Osteoblast (primary cell): ENCODE measurements around the gene RPS6KA2. TPM values are rescaled to one million over a fixed set of nuclear protein-coding genes. Genes with fewer than 3 reads are reported as not detected.
"Not testable (repeated sequence)": the region's sequence is repeated elsewhere in the genome, so short reads cannot be mapped to it uniquely, and the experiment has no call there.

Experiments
- DNase-seq: peaks from one replicate; pipeline ENCODE4 v3.0.0; 2011; ENCODE audit warnings: low spot score, mixed read lengths; ENCODE audit not compliant: insufficient read length; ENCODE audit errors: missing footprints
- H2AFZ ChIP-seq: 2 replicates; pipeline ENCODE4 v1.6.0; 2011; ENCODE audit warnings: mild to moderate bottlenecking, low read length
- H3K27ac ChIP-seq: 2 replicates; pipeline ENCODE4 v1.5.1; 2011; ENCODE audit warnings: mild to moderate bottlenecking, low read depth, low read length, moderate library complexity
- H3K27me3 ChIP-seq: 2 replicates; pipeline ENCODE4 v1.6.0; 2012; ENCODE audit warnings: mild to moderate bottlenecking, control low read depth, inconsistent platforms, low read length, moderate library complexity; ENCODE audit not compliant: insufficient read depth
- H3K36me3 ChIP-seq: 2 replicates; pipeline ENCODE4 v1.5.1; 2011; ENCODE audit warnings: mild to moderate bottlenecking, low read length, control low read depth, moderate library complexity; ENCODE audit not compliant: insufficient read depth
- H3K4me1 ChIP-seq: 2 replicates; pipeline ENCODE4 v1.5.1; 2011; ENCODE audit warnings: mild to moderate bottlenecking, low read length, control low read depth, moderate library complexity; ENCODE audit not compliant: insufficient read depth
- H3K4me2 ChIP-seq: 2 replicates; pipeline ENCODE4 v1.6.0; 2011; ENCODE audit warnings: mild to moderate bottlenecking, low read length; ENCODE audit not compliant: insufficient read depth
- H3K4me3 ChIP-seq: fragments of 200-600 bp; sonication (generic); 3 replicates; pipeline ENCODE4 v1.5.1; 2012; ENCODE audit warnings: mild to moderate bottlenecking, low read length, inconsistent platforms; ENCODE audit not compliant: insufficient read depth
- H3K79me2 ChIP-seq: 2 replicates; pipeline ENCODE4 v1.6.0; 2012; ENCODE audit warnings: mild to moderate bottlenecking, low read length, control low read depth, inconsistent platforms; ENCODE audit not compliant: insufficient read depth
- H3K9me3 ChIP-seq: 2 replicates; pipeline ENCODE4 v1.5.1; 2011; ENCODE audit warnings: low read depth, low read length, control low read depth
- H4K20me1 ChIP-seq: 2 replicates; pipeline ENCODE4 v1.6.0; 2012; ENCODE audit warnings: mild to moderate bottlenecking, low read length, control low read depth; ENCODE audit not compliant: insufficient read depth
- total RNA-seq: library from RNA; depleted of rRNA; stranded (reverse); fragments of >200 nt; gene quantifications from 2 replicates; pipeline ENCODE4 v1.2.3, GENCODE V29; 2012
- TF ChIP-seq, protein P1 (sequence below): IDR thresholded peaks from 2 replicates; pipeline ENCODE4 v1.5.1; 2011; ENCODE audit warnings: mild to moderate bottlenecking, low read depth, low read length, moderate library complexity; ENCODE audit errors: extremely low read depth

Gene RPS6KA2
- total RNA-seq, 1 donor: 113 TPM

- Histone ChIP-seq H3K27me3 (no peaks in the 10 kb centered on the region), H3K4me1 (no peaks in the 10 kb centered on the region), H3K27ac (no peak overlapping the region), H3K4me2 (no peak overlapping the region), H3K9me3 (no peaks in the 10 kb centered on the region), H3K4me3 (no peak overlapping the region), H4K20me1 (no peaks in the 10 kb centered on the region), H2AFZ (no peak overlapping the region), H3K79me2 (no peaks in the 10 kb centered on the region), H3K36me3 (peaks cover 49% of the 10 kb centered on the region)
- no peak for DNase-seq
- TF ChIP-seq, protein P1, sequence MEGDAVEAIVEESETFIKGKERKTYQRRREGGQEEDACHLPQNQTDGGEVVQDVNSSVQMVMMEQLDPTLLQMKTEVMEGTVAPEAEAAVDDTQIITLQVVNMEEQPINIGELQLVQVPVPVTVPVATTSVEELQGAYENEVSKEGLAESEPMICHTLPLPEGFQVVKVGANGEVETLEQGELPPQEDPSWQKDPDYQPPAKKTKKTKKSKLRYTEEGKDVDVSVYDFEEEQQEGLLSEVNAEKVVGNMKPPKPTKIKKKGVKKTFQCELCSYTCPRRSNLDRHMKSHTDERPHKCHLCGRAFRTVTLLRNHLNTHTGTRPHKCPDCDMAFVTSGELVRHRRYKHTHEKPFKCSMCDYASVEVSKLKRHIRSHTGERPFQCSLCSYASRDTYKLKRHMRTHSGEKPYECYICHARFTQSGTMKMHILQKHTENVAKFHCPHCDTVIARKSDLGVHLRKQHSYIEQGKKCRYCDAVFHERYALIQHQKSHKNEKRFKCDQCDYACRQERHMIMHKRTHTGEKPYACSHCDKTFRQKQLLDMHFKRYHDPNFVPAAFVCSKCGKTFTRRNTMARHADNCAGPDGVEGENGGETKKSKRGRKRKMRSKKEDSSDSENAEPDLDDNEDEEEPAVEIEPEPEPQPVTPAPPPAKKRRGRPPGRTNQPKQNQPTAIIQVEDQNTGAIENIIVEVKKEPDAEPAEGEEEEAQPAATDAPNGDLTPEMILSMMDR: no peak
Observed at GRCh38 chr6:166533205-166533824, 93.7 kb downstream of the RPS6KA2 start.

DNA sequence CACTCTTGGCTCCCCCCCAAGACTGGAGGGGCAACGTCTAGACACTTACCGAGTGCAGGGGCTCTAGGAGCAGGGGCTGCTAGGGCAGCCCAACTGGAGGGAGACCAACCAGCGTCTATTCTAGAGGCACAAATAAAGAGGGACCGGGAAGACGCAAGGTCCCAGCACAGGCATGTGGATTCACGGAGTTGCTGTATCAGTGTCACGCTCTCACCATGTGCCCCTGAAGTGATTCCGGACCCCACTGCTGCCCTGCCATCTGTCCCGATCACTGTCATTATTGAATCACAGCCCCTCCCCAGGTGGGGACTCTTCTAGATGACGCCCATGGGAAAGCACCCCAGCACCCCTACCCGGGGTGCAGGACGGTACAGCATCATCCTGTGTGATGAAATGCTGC, 94.7 kb downstream of the RPS6KA2 start:
- H3K4me2 ChIP-seq: no peak overlapping the region
- no peaks in the 10 kb centered on the region for H4K20me1 ChIP-seq
- H3K27me3 ChIP-seq: no peaks in the 10 kb centered on the region
- H3K4me1 ChIP-seq: no peaks in the 10 kb centered on the region
- H3K4me3 ChIP-seq: no peak overlapping the region
- peaks cover 43% of the 10 kb centered on the region for H3K36me3 ChIP-seq
- no peak overlapping the region for H2AFZ ChIP-seq
- H3K9me3 ChIP-seq: no peaks in the 10 kb centered on the region
- H3K27ac ChIP-seq: no peak overlapping the region
- DNase-seq: no peak
- TF ChIP-seq, protein P1: no peak
- H3K79me2 ChIP-seq: no peaks in the 10 kb centered on the region

- peak; percentile 22 for DNase-seq
- TF ChIP-seq, protein P1: no peak
- Histone ChIP-seq H3K36me3 (peaks cover 46% of the 10 kb centered on the region), H4K20me1 (no peaks in the 10 kb centered on the region), H3K27ac (no peak overlapping the region), H3K9me3 (no peaks in the 10 kb centered on the region), H3K4me3 (no peak overlapping the region), H3K4me2 (no peak overlapping the region), H2AFZ (no peak overlapping the region), H3K4me1 (no peaks in the 10 kb centered on the region), H3K79me2 (no peaks in the 10 kb centered on the region), H3K27me3 (no peaks in the 10 kb centered on the region)
Observed at GRCh38 chr6:166530211-166531095, 96.6 kb downstream of the RPS6KA2 start.

DNA sequence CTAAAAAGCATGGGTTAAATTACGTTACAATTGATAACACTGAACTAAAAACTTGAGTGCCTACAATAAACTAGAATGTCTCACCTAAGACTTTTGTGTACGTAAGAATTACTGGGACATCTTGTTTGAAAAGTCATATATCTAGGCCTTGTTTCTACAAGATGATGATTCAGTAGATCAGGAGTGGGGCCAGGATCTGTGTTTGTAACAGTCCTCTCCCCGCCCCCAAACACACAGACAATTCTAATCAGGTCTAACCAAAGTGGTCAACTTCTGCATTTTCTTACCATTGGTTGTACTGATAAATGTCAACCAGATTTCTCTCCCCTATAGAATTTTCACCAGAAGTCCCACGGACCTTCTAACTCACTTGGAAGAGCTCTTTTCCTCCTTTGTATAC, 97.5 kb downstream of the RPS6KA2 start:
- Histone ChIP-seq H3K4me1 (no peaks in the 10 kb centered on the region), H3K79me2 (no peaks in the 10 kb centered on the region), H3K9me3 (no peaks in the 10 kb centered on the region), H3K4me3 (no peak overlapping the region), H3K27ac (no peak overlapping the region), H3K4me2 (no peak overlapping the region), H3K27me3 (no peaks in the 10 kb centered on the region), H3K36me3 (peaks cover 39% of the 10 kb centered on the region), H4K20me1 (no peaks in the 10 kb centered on the region), H2AFZ (no peak overlapping the region)
- TF ChIP-seq, protein P1: no peak
- no peak for DNase-seq

GRCh38 chr6:166529058-166529457, 98.0 kb downstream of the RPS6KA2 start:
- not testable (repeated sequence) for H3K9me3 ChIP-seq, H2AFZ ChIP-seq, H3K27me3 ChIP-seq, DNase-seq, H4K20me1 ChIP-seq, H3K4me2 ChIP-seq, H3K79me2 ChIP-seq, H3K4me3 ChIP-seq, H3K4me1 ChIP-seq, H3K27ac ChIP-seq
- H3K36me3 ChIP-seq: peaks cover 36% of the 10 kb centered on the region
